PC-3 (cell line): ENCODE measurements around the gene ACSM6. TPM values are rescaled to one million over a fixed set of nuclear protein-coding genes. Genes with fewer than 3 reads are reported as not detected.
A peak's percentile ranks its signal among the peaks of the same experiment; 100 is the strongest.
"Not testable (repeated sequence)": the region's sequence is repeated elsewhere in the genome, so short reads cannot be mapped to it uniquely, and the experiment has no call there.

ENCODE experiments used
- ATAC-seq: fragments of 200-7000 bp; cut with Tn5 transposase; 2 replicates; pipeline ENCODE4 v1.9.1; 2020; ENCODE audit warnings: mild to moderate bottlenecking, moderate library complexity
- BruUV-seq: library from RNA; stranded (reverse); fragments of 400-500 nt; replicated peaks from 2 replicates; lab custom pipeline; 2021; lab: Mats Ljungman, UMichigan
- CTCF ChIA-PET: fragments of 300-600 bp; sonication (Branson Sonifier 250); formaldehyde crosslinking; loops from one replicate; lab custom pipeline; 2022; ENCODE audit warnings: antibody characterized with exemption; lab: Charles Lee
- POLR2A ChIA-PET: fragments of 300-600 bp; sonication (Branson Sonifier 250); formaldehyde crosslinking; loops from one replicate; lab custom pipeline; 2022; ENCODE audit warnings: antibody characterized with exemption; ENCODE audit not compliant: unreplicated experiment; lab: Charles Lee
- DNase-seq: peaks from one replicate; pipeline ENCODE4 v3.0.0-alpha.2; 2015
- H2AFZ ChIP-seq: fragments of 300-600 bp; sonication (generic); 2 replicates; pipeline ENCODE4 v1.6.0; 2016; ENCODE audit warnings: antibody characterized with exemption, low read length
- H3F3A ChIP-seq: fragments of 300-600 bp; sonication (generic); one replicate; pipeline ENCODE4 v1.6.0; 2017; ENCODE audit warnings: antibody characterized with exemption, low read length, control low read depth, mild to moderate bottlenecking; ENCODE audit not compliant: unreplicated experiment
- H3K27ac ChIP-seq: fragments of 300-600 bp; sonication (generic); 2 replicates; pipeline ENCODE4 v1.5.1; 2016; ENCODE audit warnings: mild to moderate bottlenecking, low read length
- H3K27me3 ChIP-seq: fragments of 300-600 bp; sonication (generic); 2 replicates; pipeline ENCODE4 v1.6.1; 2016; ENCODE audit warnings: low read length, mixed read lengths
- H3K36me3 ChIP-seq: fragments of 300-600 bp; sonication (generic); 2 replicates; pipeline ENCODE4 v1.6.1; 2016; ENCODE audit warnings: low read depth, mixed run types, low read length, mixed read lengths
- H3K4me1 ChIP-seq: fragments of 300-600 bp; sonication (generic); 2 replicates; pipeline ENCODE4 v1.5.1; 2016; ENCODE audit warnings: low read length; ENCODE audit not compliant: insufficient read depth
- H3K4me2 ChIP-seq: fragments of 300-600 bp; sonication (generic); 2 replicates; pipeline ENCODE4 v1.6.0; 2016; ENCODE audit warnings: low read length
- H3K4me3 ChIP-seq: fragments of 300-600 bp; sonication (generic); 2 replicates; pipeline ENCODE4 v1.5.1; 2016; ENCODE audit warnings: mild to moderate bottlenecking, low read length, mixed read lengths
- H3K79me2 ChIP-seq: fragments of 300-600 bp; sonication (generic); 2 replicates; pipeline ENCODE4 v1.6.1; 2017; ENCODE audit warnings: low read length, mixed read lengths
- H3K9ac ChIP-seq: fragments of 300-600 bp; sonication (generic); 2 replicates; pipeline ENCODE4 v1.6.0; 2016; ENCODE audit warnings: mild to moderate bottlenecking, low read length
- H3K9me2 ChIP-seq: fragments of 300-600 bp; sonication (generic); replicated peaks from 2 replicates; pipeline ENCODE4 v1.6.1; 2016; ENCODE audit warnings: mixed run types, low read length, mixed read lengths
- H3K9me3 ChIP-seq: fragments of 300-600 bp; sonication (generic); 2 replicates; pipeline ENCODE4 v1.6.1; 2016; ENCODE audit warnings: low read length, mixed read lengths
- H4K20me1 ChIP-seq: fragments of 300-600 bp; sonication (generic); 2 replicates; pipeline ENCODE4 v1.6.1; 2016; ENCODE audit warnings: low read length, mixed read lengths
- CTCF ChIP-seq: fragments of 300-600 bp; sonication (generic); conservative IDR thresholded peaks from 2 replicates; pipeline ENCODE4 v1.5.1; 2017; ENCODE audit warnings: antibody characterized with exemption, low read depth, mild to moderate bottlenecking, low read length
- EZH2 ChIP-seq: fragments of 300-600 bp; sonication (generic); IDR thresholded peaks from one replicate; pipeline ENCODE4 v1.6.1; 2017; ENCODE audit warnings: antibody characterized with exemption, mild to moderate bottlenecking, low read length; ENCODE audit not compliant: unreplicated experiment
- EZH2phosphoT487 ChIP-seq: fragments of 300-600 bp; sonication (generic); IDR thresholded peaks from 2 replicates; pipeline ENCODE4 v1.6.1; 2018; ENCODE audit warnings: mild to moderate bottlenecking, antibody characterized with exemption, low read length, borderline replicate concordance
- intact Hi-C: fragments of 100-400 bp; cut with micrococcal nuclease; formaldehyde crosslinking; loops from 2 replicates; pipeline ENCODE4 v1.9.0; 2023
- total RNA-seq: library from RNA; depleted of rRNA; stranded (reverse); fragments of >200 nt; gene quantifications from 2 replicates; pipeline ENCODE4 v1.2.3, GENCODE V29; 2014

ACSM6 gene
- total RNA-seq, 1 experiment from 2014 or later: not detected

DNA sequence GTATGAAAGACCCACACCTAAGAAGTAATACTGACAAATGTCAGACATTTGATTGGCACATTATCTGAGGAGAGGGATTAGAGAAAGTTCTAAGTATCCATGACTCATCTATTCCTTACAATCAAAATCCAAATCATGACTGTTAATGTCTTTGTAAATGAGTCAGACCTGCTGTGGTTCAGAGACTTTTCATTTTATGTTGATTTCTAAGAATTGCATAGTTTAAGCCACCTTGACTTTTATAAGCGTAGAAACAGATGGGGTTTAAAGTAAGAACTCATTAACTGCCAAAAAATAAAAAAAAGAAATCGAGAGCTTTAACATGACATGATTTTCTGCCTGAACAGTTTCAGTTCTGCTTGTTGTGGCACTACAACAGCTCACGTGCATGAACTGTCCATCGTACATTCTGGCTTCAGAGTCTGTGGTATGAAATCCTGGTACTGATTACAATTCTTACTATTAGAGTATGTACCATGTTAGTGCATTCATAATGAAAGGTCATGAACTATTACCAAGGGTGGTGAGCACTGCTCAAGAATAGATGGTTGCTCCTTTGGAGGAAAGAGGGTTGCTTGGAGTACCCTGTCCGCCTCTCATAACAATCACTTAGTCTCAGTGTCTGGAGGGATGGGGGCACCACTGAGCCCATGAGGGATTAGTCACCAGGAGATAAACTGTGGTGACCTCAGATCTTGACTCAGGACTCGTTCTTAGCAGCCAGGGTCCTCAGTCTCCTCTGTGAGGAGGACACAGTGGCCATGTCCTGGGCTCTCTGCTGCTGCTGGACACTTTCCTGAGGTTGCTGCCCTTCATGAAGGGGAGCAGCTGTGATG is 42.2 kb downstream of the ACSM6 start:
- Histone ChIP-seq H3K27ac (peak overlapping the region; percentile 75), H3K79me2 (no peaks in the 10 kb centered on the region), H3K4me1 (peaks cover 37% of the 10 kb centered on the region), H3K9me2 (no peaks in the 10 kb centered on the region), H3K9ac (no peak overlapping the region), H3K9me3 (no peaks in the 10 kb centered on the region), H4K20me1 (no peaks in the 10 kb centered on the region), H3K36me3 (peaks cover 20% of the 10 kb centered on the region), H3F3A (peaks cover 6% of the 10 kb centered on the region), H3K4me2 (peak overlapping the region; percentile 68), H3K27me3 (no peaks in the 10 kb centered on the region), H3K4me3 (peak overlapping the region; percentile 22; the same call in 1 of the 2 replicates), H2AFZ (no peak overlapping the region)
- POLR2A ChIA-PET: no interaction called here
- DNase-seq (peak; percentile 73), ATAC-seq (peak; percentile 60)
- no peak for TF ChIP-seq EZH2phosphoT487
- TF ChIP-seq CTCF: no peak
- no peak for TF ChIP-seq EZH2
- no TSS peak for BruUV-seq
- CTCF ChIA-PET: interaction anchor here (1.1 kb wide), 1 partner anchor 35 kb away, joined by 3 read pairs; no protein-coding TSS in a partner anchor
- intact Hi-C loops: no loop called here

GRCh38 chr10:95237376-95238170 is 43.5 kb downstream of the ACSM6 start:
- H3K79me2 ChIP-seq: no peaks in the 10 kb centered on the region
- no peaks in the 10 kb centered on the region for H3K27me3 ChIP-seq
- no peaks in the 10 kb centered on the region for H3K9me3 ChIP-seq
- ChIA-PET CTCF (no interaction called here), POLR2A (no interaction called here)
- intact Hi-C loops: no loop called here
- H2AFZ ChIP-seq: no peak overlapping the region
- DNase-seq (peak; percentile 35), ATAC-seq (peak; percentile 15)
- no peak overlapping the region for H3K27ac ChIP-seq
- H3K36me3 ChIP-seq: peaks cover 27% of the 10 kb centered on the region
- H3F3A ChIP-seq: peaks cover 6% of the 10 kb centered on the region
- no peak overlapping the region for H3K9ac ChIP-seq
- H4K20me1 ChIP-seq: no peaks in the 10 kb centered on the region
- no peak overlapping the region for H3K4me2 ChIP-seq
- H3K9me2 ChIP-seq: no peaks in the 10 kb centered on the region
- peaks cover 37% of the 10 kb centered on the region for H3K4me1 ChIP-seq
- H3K4me3 ChIP-seq: no peak overlapping the region
- BruUV-seq: TSS peak; percentile 87
- TF ChIP-seq EZH2phosphoT487: no peak
- TF ChIP-seq EZH2: no peak
- TF ChIP-seq CTCF: no peak

DNA sequence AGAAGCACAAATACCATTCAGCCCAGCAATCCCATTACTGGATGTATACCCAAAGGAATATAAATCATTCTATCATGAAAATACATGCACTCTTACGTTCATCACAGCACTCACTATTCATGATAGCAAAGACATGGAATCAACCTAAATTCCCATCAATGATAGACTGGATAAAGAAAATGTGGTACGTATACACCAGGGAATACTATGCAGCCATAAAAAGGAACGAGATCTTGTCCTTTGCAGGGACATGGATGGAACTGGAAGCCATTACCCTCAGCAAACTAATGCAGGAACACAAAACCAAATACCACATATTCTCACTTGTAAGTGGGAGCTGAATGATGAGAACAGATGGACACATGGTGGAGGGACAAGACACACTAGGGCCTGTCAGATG is 46.1 kb downstream of the ACSM6 start:
- H3K27me3 ChIP-seq, DNase-seq, H2AFZ ChIP-seq, H4K20me1 ChIP-seq, H3K9me3 ChIP-seq, H3K4me3 ChIP-seq, CTCF ChIA-PET, BruUV-seq, ATAC-seq, H3K27ac ChIP-seq, POLR2A ChIA-PET, H3K79me2 ChIP-seq, H3K9ac ChIP-seq, H3F3A ChIP-seq, H3K9me2 ChIP-seq, H3K4me2 ChIP-seq: not testable (repeated sequence)
- peaks cover 41% of the 10 kb centered on the region for H3K4me1 ChIP-seq
- H3K36me3 ChIP-seq: peaks cover 22% of the 10 kb centered on the region
- intact Hi-C loops: loop anchor here (10.0 kb wide), 1 partner anchor 55 kb away; no protein-coding TSS in a partner anchor
